Skeletal muscle tissue (tissue), 4 donors: ENCODE results near the gene ETAA1. TPM values are rescaled to one million over a fixed set of nuclear protein-coding genes. Genes with fewer than 3 reads are reported as not detected.

Source experiments
- H3K27ac ChIP-seq: one replicate; pipeline ENCODE4 v1.7.0; 2013; ENCODE audit warnings: mild to moderate bottlenecking, low read depth, low read length, inconsistent platforms
- H3K27me3 ChIP-seq, 3 donors: one replicate each; pipeline ENCODE4 v1.7.0; 2013; ENCODE audit warnings: low read length in 3 of 3; ENCODE audit not compliant: control insufficient read depth in 3 of 3, insufficient read depth in 3 of 3
- H3K36me3 ChIP-seq, 3 donors: one replicate each; pipeline ENCODE4 v1.7.0; 2013; ENCODE audit warnings: low read length in 3 of 3; ENCODE audit not compliant: control insufficient read depth in 3 of 3, insufficient read depth in 3 of 3
- H3K4me1 ChIP-seq, 3 donors: one replicate each; pipeline ENCODE4 v1.7.0; 2013; ENCODE audit warnings: low read length in 3 of 3, mild to moderate bottlenecking in 3 of 3; ENCODE audit not compliant: control insufficient read depth in 3 of 3, insufficient read depth in 3 of 3
- H3K4me3 ChIP-seq, 3 donors: one replicate each; pipeline ENCODE4 v1.7.0; 2013; ENCODE audit warnings: low read length in 3 of 3
- H3K9ac ChIP-seq, 3 donors: one replicate each; pipeline ENCODE4 v1.7.0; 2013; ENCODE audit warnings: low read length in 3 of 3, mild to moderate bottlenecking in 3 of 3, moderate library complexity in 2 of 3, low read depth in 1 of 3
- H3K9me3 ChIP-seq, 3 donors: one replicate each; pipeline ENCODE4 v1.7.0; 2013; ENCODE audit warnings: low read length in 3 of 3; ENCODE audit not compliant: control insufficient read depth in 3 of 3
- total RNA-seq: library from RNA; depleted of rRNA; stranded (reverse); fragments of >200 nt; gene quantifications from one replicate; pipeline ENCODE4 v1.2.3, GENCODE V29; 2014
- donor health status: Osteomylitis.

ETAA1 gene
- total RNA-seq, result 4.2 TPM

DNA sequence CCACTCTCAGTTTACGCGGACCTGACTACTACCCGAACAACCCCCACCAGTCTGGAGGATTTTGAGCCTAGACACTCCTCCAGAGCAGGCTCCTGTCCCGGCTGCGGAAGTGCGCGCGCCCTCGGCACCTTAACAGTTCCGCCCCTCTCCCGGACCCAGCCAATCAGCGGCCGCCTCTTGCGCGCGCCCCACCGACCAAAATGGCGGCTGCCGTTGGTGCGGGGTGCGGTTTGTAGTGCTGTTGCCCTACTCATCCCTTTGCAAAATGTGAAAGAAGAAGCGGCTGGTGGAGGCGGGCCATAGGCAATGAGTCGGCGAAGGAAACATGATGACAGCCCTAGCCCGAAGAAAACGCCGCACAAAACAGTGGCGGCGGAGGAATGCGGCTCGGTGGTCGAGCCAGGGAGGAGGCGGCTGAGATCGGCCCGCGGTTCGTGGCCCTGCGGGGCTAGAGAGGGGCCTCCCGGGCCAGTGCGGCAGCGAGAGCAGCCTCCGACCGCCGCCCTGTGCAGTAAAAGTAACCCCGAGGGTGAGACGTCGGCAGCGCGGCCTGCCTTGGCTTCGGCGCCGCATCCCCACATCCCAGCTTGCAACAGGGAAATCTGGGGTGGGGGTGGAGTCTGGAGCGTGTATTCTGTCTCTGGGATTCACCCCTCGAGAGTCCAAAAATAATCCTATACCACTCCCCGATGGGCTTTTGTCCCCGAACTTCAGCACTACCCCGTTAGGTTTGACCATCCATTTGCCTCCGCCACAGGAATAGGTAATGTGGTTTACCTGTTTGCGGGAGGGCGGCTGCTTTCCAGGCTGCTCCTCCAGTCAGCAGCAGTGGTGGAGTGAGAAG is at the start of gene ETAA1:
ETAA1 (plus strand) TSS at position 191 of the 844 bp plus-strand sequence; CDS start at position 307, 116 bp downstream.
- Histone ChIP-seq H3K4me3 (peak within 1 kb of the TSS; percentile 88 to 91 (median 91)), H3K27ac (peak within 1 kb of the TSS; percentile 83), H3K9me3 (no peaks in the 10 kb centered on the region), H3K36me3 (no peaks in the 10 kb centered on the region), H3K4me1 (peaks cover 0 to 4% (median 0%) of the 10 kb centered on the region in 3 donors), H3K9ac (peak within 1 kb of the TSS; percentile 91 to 94 (median 93)), H3K27me3 (no peaks in the 10 kb centered on the region)

- no peaks in the 10 kb centered on the region for H3K9me3 ChIP-seq
- no peaks in the 10 kb centered on the region for H3K4me1 ChIP-seq
- H3K9ac ChIP-seq, result no peak overlapping the region
Measured at GRCh38 chr2:67366832-67367412, 30.2 kb upstream of the ETAA1 start.

GRCh38 chr2:67374481-67374880 is 22.7 kb upstream of the ETAA1 start:
- H3K27me3 ChIP-seq, result no peaks in the 10 kb centered on the region
- H3K9ac ChIP-seq, result no peak overlapping the region
- H3K4me3 ChIP-seq, result no peak overlapping the region
- H3K27ac ChIP-seq, result no peak overlapping the region
- no peaks in the 10 kb centered on the region for H3K4me1 ChIP-seq
- H3K9me3 ChIP-seq, result no peaks in the 10 kb centered on the region
- no peaks in the 10 kb centered on the region for H3K36me3 ChIP-seq

More at GRCh38 chr2:67366832-67367412, 30.2 kb upstream of the ETAA1 start:
- Histone ChIP-seq H3K4me3 (no peak overlapping the region), H3K27ac (no peak overlapping the region), H3K36me3 (no peaks in the 10 kb centered on the region), H3K27me3 (no peaks in the 10 kb centered on the region)

DNA sequence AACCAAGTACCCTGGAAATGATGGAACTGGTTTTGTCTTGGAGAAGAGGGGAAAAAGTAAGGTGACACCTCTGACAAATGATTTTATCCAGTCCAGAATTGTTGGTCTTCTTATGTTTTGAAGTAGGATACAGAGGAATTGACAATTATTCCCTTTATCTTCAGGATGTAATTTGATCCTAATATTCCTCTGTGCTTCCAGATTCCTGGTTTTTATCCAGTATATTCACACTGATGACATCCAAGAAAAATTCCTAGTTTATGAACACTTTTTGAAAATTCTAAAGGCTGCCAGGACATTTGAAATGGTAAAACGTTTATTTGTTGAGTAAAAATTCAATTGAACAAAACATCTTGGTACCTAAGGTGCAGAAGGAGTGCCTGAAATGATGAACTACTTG is 22.2 kb upstream of the ETAA1 start:
- no peak overlapping the region for H3K9ac ChIP-seq
- H3K4me1 ChIP-seq, result no peaks in the 10 kb centered on the region
- no peaks in the 10 kb centered on the region for H3K27me3 ChIP-seq
- no peak overlapping the region for H3K27ac ChIP-seq
- no peaks in the 10 kb centered on the region for H3K9me3 ChIP-seq
- no peak overlapping the region for H3K4me3 ChIP-seq
- H3K36me3 ChIP-seq, result no peaks in the 10 kb centered on the region

GRCh38 chr2:67378555-67378954 is 18.6 kb upstream of the ETAA1 start:
- no peak overlapping the region for H3K9ac ChIP-seq
- no peaks in the 10 kb centered on the region for H3K27me3 ChIP-seq
- H3K36me3 ChIP-seq, result no peaks in the 10 kb centered on the region
- H3K4me1 ChIP-seq, result no peaks in the 10 kb centered on the region
- no peak overlapping the region for H3K27ac ChIP-seq
- no peak overlapping the region for H3K4me3 ChIP-seq
- H3K9me3 ChIP-seq, result no peaks in the 10 kb centered on the region

- Histone ChIP-seq H3K9me3 (no peaks in the 10 kb centered on the region), H3K27me3 (no peaks in the 10 kb centered on the region), H3K36me3 (no peaks in the 10 kb centered on the region), H3K9ac (no peak overlapping the region), H3K4me3 (no peak overlapping the region), H3K4me1 (no peaks in the 10 kb centered on the region), H3K27ac (no peak overlapping the region)
Measured at GRCh38 chr2:67379048-67379447, 18.1 kb upstream of the ETAA1 start.

DNA sequence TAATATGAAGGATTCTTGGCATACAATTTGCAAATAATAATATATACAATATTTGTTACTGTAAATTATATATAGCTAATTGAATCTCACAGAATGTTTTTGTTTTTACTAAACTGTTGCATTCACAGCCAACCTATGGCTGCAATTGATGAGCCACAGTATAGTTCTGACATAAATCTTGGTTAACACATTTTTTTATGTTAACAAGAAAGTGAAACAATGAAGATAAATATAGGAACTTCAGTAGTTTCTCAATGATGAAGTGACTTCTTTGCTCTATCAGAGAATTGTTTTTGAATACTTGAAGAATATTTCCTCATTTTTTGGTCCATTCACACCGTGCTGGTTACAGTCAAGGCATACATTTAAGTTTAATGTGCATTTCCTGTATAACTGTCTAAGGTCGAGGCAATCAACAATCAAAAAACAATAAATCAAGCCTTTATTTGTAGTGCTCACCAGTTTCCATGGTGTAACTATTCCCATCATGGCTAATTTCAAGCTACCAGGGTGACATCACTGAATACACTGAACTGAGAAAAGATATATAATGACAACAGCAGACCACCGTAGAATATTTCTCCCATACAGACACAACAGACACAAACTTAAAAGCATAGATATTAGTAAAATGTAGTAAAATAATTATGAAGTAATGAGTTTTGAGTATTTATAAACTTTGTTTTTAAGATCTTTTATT is 12.9 kb upstream of the ETAA1 start:
- Histone ChIP-seq H3K36me3 (no peaks in the 10 kb centered on the region), H3K9ac (no peak overlapping the region), H3K27ac (no peak overlapping the region), H3K4me1 (no peaks in the 10 kb centered on the region), H3K4me3 (no peak overlapping the region), H3K9me3 (no peaks in the 10 kb centered on the region), H3K27me3 (no peaks in the 10 kb centered on the region)

GRCh38 chr2:67388680-67389079 is 8.5 kb upstream of the ETAA1 start:
- Histone ChIP-seq H3K27ac (no peak overlapping the region), H3K9me3 (no peaks in the 10 kb centered on the region), H3K27me3 (no peaks in the 10 kb centered on the region), H3K9ac (no peak overlapping the region), H3K4me3 (no peak overlapping the region), H3K4me1 (no peaks in the 10 kb centered on the region), H3K36me3 (no peaks in the 10 kb centered on the region)

- H3K9me3 ChIP-seq, result no peaks in the 10 kb centered on the region
- H3K9ac ChIP-seq, result no peak overlapping the region
- no peak overlapping the region for H3K4me3 ChIP-seq
- H3K36me3 ChIP-seq, result no peaks in the 10 kb centered on the region
- H3K27ac ChIP-seq, result no peak overlapping the region
- no peaks in the 10 kb centered on the region for H3K27me3 ChIP-seq
- H3K4me1 ChIP-seq, result no peaks in the 10 kb centered on the region
Measured at GRCh38 chr2:67389286-67389685, 7.8 kb upstream of the ETAA1 start.

DNA sequence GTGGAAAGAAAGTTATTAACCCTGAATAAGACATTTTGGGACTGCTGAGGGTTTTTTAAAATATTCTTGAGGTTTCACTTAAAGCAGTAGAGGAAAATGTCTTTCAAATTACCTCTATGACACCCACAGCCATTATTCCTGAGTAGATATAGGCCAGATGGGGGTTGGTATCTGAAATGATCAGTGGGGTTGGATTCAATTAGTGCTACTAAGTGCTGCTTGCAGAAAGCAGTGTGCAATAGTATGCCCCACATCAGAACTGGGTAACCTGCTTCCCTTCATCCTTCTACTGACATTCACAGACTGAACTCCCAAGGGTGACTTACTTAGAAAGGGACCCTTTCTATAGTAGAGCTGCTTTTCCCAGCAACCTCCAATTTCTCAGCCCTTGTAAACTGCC is 7.3 kb upstream of the ETAA1 start:
- Histone ChIP-seq H3K9me3 (no peaks in the 10 kb centered on the region), H3K27ac (no peak overlapping the region), H3K4me3 (no peak overlapping the region), H3K27me3 (no peaks in the 10 kb centered on the region), H3K36me3 (no peaks in the 10 kb centered on the region), H3K4me1 (no peaks in the 10 kb centered on the region), H3K9ac (no peak overlapping the region)
